Panc1 (cell line): ENCODE measurements around the gene EYS. TPM values are rescaled to one million over a fixed set of nuclear protein-coding genes. Genes with fewer than 3 reads are reported as not detected.

Source experiments
- ATAC-seq: fragments of 200-7000 bp; cut with Tn5 transposase; 2 replicates; pipeline ENCODE4 v1.9.1; 2020; ENCODE audit warnings: mild to moderate bottlenecking, moderate library complexity
- BruUV-seq: library from RNA; stranded (reverse); fragments of 400-500 nt; replicated peaks from 2 replicates; lab custom pipeline; 2021; lab: Mats Ljungman, UMichigan
- CTCF ChIA-PET: fragments of 300-600 bp; sonication (Branson Sonifier 250); formaldehyde crosslinking; loops from one replicate; lab custom pipeline; 2022; ENCODE audit warnings: antibody characterized with exemption; lab: Charles Lee
- POLR2A ChIA-PET: fragments of 300-600 bp; sonication (Branson Sonifier 250); formaldehyde crosslinking; loops from one replicate; lab custom pipeline; 2022; ENCODE audit warnings: antibody characterized with exemption; lab: Charles Lee
- DNase-seq: peaks from one replicate; pipeline ENCODE4 v3.0.0-alpha.2; 2010; ENCODE audit warnings: low read depth, low spot score
- H3K27ac ChIP-seq: 2 replicates; pipeline ENCODE4 v1.5.1; 2011; ENCODE audit warnings: mild to moderate bottlenecking, low read length, inconsistent platforms
- H3K27me3 ChIP-seq: fragments of 200-500 bp; sonication (Bioruptor generic); 2 replicates; pipeline ENCODE4 v1.6.0; 2014; ENCODE audit warnings: low read length, inconsistent platforms; ENCODE audit not compliant: control insufficient read depth, insufficient read depth
- H3K36me3 ChIP-seq: fragments of 200-500 bp; sonication (Bioruptor generic); 2 replicates; pipeline ENCODE4 v1.5.1; 2014; ENCODE audit warnings: inconsistent platforms, mild to moderate bottlenecking, low read length, moderate library complexity; ENCODE audit not compliant: control insufficient read depth, insufficient read depth
- H3K4me1 ChIP-seq: 2 replicates; pipeline ENCODE4 v1.5.1; 2011; ENCODE audit warnings: inconsistent platforms, mild to moderate bottlenecking, low read length, moderate library complexity; ENCODE audit not compliant: control insufficient read depth, insufficient read depth
- H3K4me3 ChIP-seq, 2 experiments: 2 replicates each; pipeline ENCODE4 v1.5.1; 2011 to 2012; ENCODE audit warnings: low read depth in 2 of 2, low read length in 2 of 2, mild to moderate bottlenecking in 2 of 2, inconsistent platforms in 1 of 2, moderate library complexity in 1 of 2
- H3K9me3 ChIP-seq: fragments of 200-500 bp; sonication (Bioruptor generic); 2 replicates; pipeline ENCODE4 v1.5.1; 2014; ENCODE audit warnings: low read depth, mild to moderate bottlenecking, inconsistent platforms, low read length, moderate library complexity; ENCODE audit not compliant: control insufficient read depth, insufficient read depth
- CTCF ChIP-seq: fragments of 450-650 bp; IDR thresholded peaks from 2 replicates; pipeline ENCODE4 v1.5.1; 2017; ENCODE audit warnings: mild to moderate bottlenecking
- POLR2AphosphoS5 ChIP-seq: IDR thresholded peaks from 2 replicates; pipeline ENCODE4 v1.6.1; 2012; ENCODE audit warnings: mild to moderate bottlenecking, low read depth, low read length, moderate library complexity
- SIN3A ChIP-seq: IDR thresholded peaks from 2 replicates; pipeline ENCODE4 v1.6.1; 2012; ENCODE audit warnings: low read depth, mild to moderate bottlenecking, low read length, moderate library complexity, borderline replicate concordance; ENCODE audit not compliant: insufficient read depth
- TCF7L2 ChIP-seq: IDR thresholded peaks from 2 replicates; pipeline ENCODE4 v1.6.1; 2011; ENCODE audit warnings: mild to moderate bottlenecking, low read depth, low read length, inconsistent platforms
- in situ Hi-C: cut with HindIII; loops from 2 replicates; pipeline ENCODE4 v1.10.0; 2016; ENCODE audit warnings: low sequenced_read_pairs, low pct_unique_long_range_greater_than_20kb
- intact Hi-C: fragments of 100-400 bp; cut with micrococcal nuclease; formaldehyde crosslinking; loops from one replicate; pipeline ENCODE4 v1.10.0; 2022; ENCODE audit not compliant: unreplicated experiment
- total RNA-seq: library from RNA; stranded (reverse); gene quantifications from one replicate; pipeline ENCODE4 v1.2.1, GENCODE V29; 2021; ENCODE audit not compliant: unreplicated experiment
- TF ChIP-seq, protein P1 (sequence below), 2 experiments: IDR thresholded peaks; 2 replicates each; pipeline ENCODE4 v1.6.1; 2011 to 2012; ENCODE audit warnings: low read depth in 2 of 2, control low read depth in 1 of 2, low read length in 1 of 2, mild to moderate bottlenecking in 1 of 2, moderate library complexity in 1 of 2; ENCODE audit not compliant: insufficient read depth in 1 of 2

The EYS gene
- total RNA-seq, 1 experiment from 2014 or later = not detected

DNA sequence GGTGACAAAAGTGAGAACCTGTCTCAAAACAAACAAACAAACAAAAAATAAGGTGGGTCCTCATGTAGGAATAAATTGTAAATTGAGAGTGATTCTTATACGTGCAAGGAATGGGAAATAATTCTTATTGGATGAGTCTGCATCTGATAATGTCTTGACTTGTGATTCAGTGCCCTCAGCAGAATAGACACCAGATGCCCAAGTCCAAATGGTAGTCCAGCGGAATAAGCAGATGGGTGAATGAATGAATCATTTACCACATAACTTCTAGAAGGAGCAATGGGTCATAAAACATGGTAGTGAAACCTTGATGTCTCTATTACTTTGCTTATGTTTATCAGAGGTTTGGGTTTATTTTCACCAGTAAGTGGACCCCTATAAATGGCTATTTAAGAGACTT, 1323.7 kb downstream of the EYS start:
- no peak for ATAC-seq
- in situ Hi-C loops (no loop called here), intact Hi-C loops (no loop called here)
- ChIA-PET CTCF (no interaction called here), POLR2A (no interaction called here)
- DNase-seq = no peak
- no peaks in the 10 kb centered on the region for H3K9me3 ChIP-seq
- H3K27me3 ChIP-seq = no peaks in the 10 kb centered on the region
- H3K36me3 ChIP-seq = no peaks in the 10 kb centered on the region
- TF ChIP-seq POLR2AphosphoS5 (no peak), CTCF (no peak), SIN3A (no peak), TCF7L2 (no peak)
- TF ChIP-seq, protein P1, sequence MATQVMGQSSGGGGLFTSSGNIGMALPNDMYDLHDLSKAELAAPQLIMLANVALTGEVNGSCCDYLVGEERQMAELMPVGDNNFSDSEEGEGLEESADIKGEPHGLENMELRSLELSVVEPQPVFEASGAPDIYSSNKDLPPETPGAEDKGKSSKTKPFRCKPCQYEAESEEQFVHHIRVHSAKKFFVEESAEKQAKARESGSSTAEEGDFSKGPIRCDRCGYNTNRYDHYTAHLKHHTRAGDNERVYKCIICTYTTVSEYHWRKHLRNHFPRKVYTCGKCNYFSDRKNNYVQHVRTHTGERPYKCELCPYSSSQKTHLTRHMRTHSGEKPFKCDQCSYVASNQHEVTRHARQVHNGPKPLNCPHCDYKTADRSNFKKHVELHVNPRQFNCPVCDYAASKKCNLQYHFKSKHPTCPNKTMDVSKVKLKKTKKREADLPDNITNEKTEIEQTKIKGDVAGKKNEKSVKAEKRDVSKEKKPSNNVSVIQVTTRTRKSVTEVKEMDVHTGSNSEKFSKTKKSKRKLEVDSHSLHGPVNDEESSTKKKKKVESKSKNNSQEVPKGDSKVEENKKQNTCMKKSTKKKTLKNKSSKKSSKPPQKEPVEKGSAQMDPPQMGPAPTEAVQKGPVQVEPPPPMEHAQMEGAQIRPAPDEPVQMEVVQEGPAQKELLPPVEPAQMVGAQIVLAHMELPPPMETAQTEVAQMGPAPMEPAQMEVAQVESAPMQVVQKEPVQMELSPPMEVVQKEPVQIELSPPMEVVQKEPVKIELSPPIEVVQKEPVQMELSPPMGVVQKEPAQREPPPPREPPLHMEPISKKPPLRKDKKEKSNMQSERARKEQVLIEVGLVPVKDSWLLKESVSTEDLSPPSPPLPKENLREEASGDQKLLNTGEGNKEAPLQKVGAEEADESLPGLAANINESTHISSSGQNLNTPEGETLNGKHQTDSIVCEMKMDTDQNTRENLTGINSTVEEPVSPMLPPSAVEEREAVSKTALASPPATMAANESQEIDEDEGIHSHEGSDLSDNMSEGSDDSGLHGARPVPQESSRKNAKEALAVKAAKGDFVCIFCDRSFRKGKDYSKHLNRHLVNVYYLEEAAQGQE (IDR thresholded peaks at IDR 0.05; ENCODE audit: insufficient read depth in 1 of 2, low read depth in 2 of 2, low read length in 1 of 2) = no peak
- H3K4me3 ChIP-seq = no peak overlapping the region
- BruUV-seq = no TSS peak
- H3K4me1 ChIP-seq = no peaks in the 10 kb centered on the region
- H3K27ac ChIP-seq = no peak overlapping the region

DNA sequence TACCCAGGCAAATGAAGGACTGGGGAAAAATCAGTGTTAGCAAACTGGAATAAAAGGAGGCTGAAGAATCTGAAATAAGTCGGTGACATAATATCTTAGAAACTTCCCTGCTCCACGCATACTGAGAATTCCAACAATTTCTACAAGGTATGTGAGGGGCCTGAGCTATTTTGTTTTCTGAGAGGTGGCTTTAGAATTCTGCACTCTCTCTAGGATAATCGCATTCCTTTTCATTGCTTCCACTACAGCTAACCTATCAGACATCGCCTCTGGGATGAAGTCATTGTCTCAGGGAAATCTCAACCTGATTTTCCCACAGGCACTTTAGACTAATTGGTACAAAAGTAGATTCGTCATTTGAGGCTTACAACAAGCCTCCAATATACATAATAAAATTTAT, 1330.6 kb downstream of the EYS start:
- H3K27me3 ChIP-seq = no peaks in the 10 kb centered on the region
- BruUV-seq = no TSS peak
- H3K9me3 ChIP-seq = no peaks in the 10 kb centered on the region
- ChIA-PET CTCF (no interaction called here), POLR2A (no interaction called here)
- no peak overlapping the region for H3K27ac ChIP-seq
- in situ Hi-C loops (no loop called here), intact Hi-C loops (no loop called here)
- no peak for ATAC-seq
- DNase-seq = no peak
- TF ChIP-seq CTCF = no peak
- no peak for TF ChIP-seq SIN3A
- TF ChIP-seq, protein P1 (IDR thresholded peaks at IDR 0.05; ENCODE audit: insufficient read depth in 1 of 2, low read depth in 2 of 2, low read length in 1 of 2) = no peak
- no peak for TF ChIP-seq TCF7L2
- no peak for TF ChIP-seq POLR2AphosphoS5
- H3K4me3 ChIP-seq = no peak overlapping the region
- H3K4me1 ChIP-seq = no peaks in the 10 kb centered on the region
- H3K36me3 ChIP-seq = no peaks in the 10 kb centered on the region
